Pancreas (tissue), 10 donors: ENCODE results near the gene STK11IP. TPM values are rescaled to one million over a fixed set of nuclear protein-coding genes. Genes with fewer than 3 reads are reported as not detected.

Experiments used
- ATAC-seq, 4 donors: fragments of 200-7000 bp; cut with Tn5 transposase; one replicate each; pipeline versions ENCODE4 v1.8.0 to v1.9.1; 2020; ENCODE audit warnings: mild to moderate bottlenecking in 4 of 4, moderate library complexity in 4 of 4
- DNase-seq, 6 donors: peaks; one replicate each; pipeline ENCODE4 v3.0.0-alpha.2; 2020
- FAIRE-seq: peaks from 2 replicates; lab custom pipeline; 2012; peaks lifted over from hg19 to GRCh38; lab: Jason Lieb, UNC
- H3K27ac ChIP-seq, 4 donors: fragments of 200-600 bp; sonication (generic); 1 replicate in 3 of 4; 2 replicates in 1 of 4; pipeline versions ENCODE4 v1.5.0 to v1.8.0; 2020
- H3K27me3 ChIP-seq, 4 donors: fragments of 200-600 bp; one replicate each; pipeline ENCODE4 v1.8.0; 2021
- H3K36me3 ChIP-seq, 3 donors: fragments of 200-600 bp; sonication (generic) in 1 of 3; one replicate each; pipeline versions ENCODE4 v1.5.0 to v1.8.0; 2020 to 2021
- H3K4me1 ChIP-seq, 3 donors: fragments of 200-600 bp; one replicate each; pipeline ENCODE4 v1.8.0; 2021
- H3K4me3 ChIP-seq, 4 donors: fragments of 200-600 bp; sonication (generic) in 2 of 4; one replicate each; pipeline versions ENCODE4 v1.5.0 to v1.8.0; 2020 to 2021
- H3K9me3 ChIP-seq, 4 donors: fragments of 200-600 bp; one replicate each; pipeline ENCODE4 v1.8.0; 2021
- WGBS, 2 donors: extraction: QIAGEN DNeasy Blood & Tissue Kit; methylation state at CpG; one replicate each; pipeline ENCODE4 v1.1.7; 2013; 5-methylcytosine and 5-hydroxymethylcytosine counted together
- intact Hi-C, 3 donors: fragments of 100-400 bp; cut with DNase I; formaldehyde crosslinking; loops; one replicate each; pipeline versions ENCODE4 v1.11.1 to v1.14.2; 2022
- polyA plus RNA-seq, 2 donors: library from polyadenylated mRNA; stranded (reverse); fragments of 200-250 nt; gene quantifications; one replicate each; pipeline ENCODE4 v1.2.3, GENCODE V29; 2013
- total RNA-seq, 6 donors: library from RNA; stranded (reverse); fragmentation: NEBNext Ultra II Directional in 4 of 6; extraction: Animal tissue kit (Norgen Biotek cat#: 25700) in 4 of 6; gene quantifications; one replicate each; pipeline versions ENCODE4 v1.2.1 to v1.2.4, GENCODE V29; 2021 to 2023
- TF ChIP-seq, protein P1 (sequence below), 4 donors: fragments of 200-600 bp; sonication (generic) in 3 of 4; IDR thresholded peaks; one replicate each; pipeline versions ENCODE4 v1.5.0 to v1.8.0; 2021; ENCODE audit warnings: antibody characterized with exemption in 4 of 4
- donor health status: healthy with polysubstance abuse.
- donor health status: DM: no; HTN: no; CAD: no; lungs with moderate emphysema.
- donor health status: DM: no; HTN: no; CAD: no.
- donor health status: control.
- donor health status: control.
- donor health status: Bipolar disorder and iron deficiency.
- donor health status: DM: yes; HTN: yes; CAD: no.
- donor health status: DM: no; HTN: no; CAD: no.
- donor health status: DM: no; HTN: no; CAD: no.
- donor health status: DM: yes; HTN: yes; CAD: no.

The STK11IP gene
- total and polyA plus RNA-seq, 8 donors = 9.0 to 43.8 (median 13.7) TPM

DNA sequence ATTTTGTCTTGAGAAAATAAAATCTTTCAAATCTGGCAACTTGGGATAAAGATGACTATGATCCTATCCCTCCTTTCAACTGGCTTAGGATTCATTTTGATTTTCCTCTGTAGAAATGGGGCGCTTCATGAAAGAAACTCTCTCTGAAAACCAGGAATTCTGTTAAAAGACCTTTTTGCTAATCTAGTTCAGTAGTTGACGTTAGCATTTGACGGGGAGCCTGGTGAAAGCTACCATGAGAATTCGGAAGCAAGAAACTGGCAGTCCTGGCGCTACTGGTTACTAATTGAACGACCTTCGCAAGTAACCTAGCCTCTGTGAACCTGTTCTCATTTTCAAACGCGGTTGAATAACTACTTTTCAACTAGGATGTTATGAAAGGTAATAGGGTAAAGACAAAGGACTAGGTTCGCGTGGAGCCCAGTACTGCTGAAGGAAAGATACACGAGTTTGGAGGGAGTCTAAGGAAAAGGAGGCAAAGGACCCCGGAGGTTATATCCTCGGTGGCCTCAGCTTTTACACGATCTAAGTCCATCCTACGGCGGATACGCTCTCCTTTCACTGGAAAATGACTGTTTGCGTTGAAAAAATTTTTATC, 604 bp upstream of the STK11IP start:
- Histone ChIP-seq H3K4me3 (peak overlapping the region; percentile 43 to 66 (median 61)), H3K9me3 (no peaks in the 10 kb centered on the region), H3K36me3 (peaks cover 0 to 4% (median 0%) of the 10 kb centered on the region in 3 donors), H3K27ac (peak overlapping the region; percentile 81 to 96 (median 84)), H3K4me1 (peaks cover 0 to 12% (median 11%) of the 10 kb centered on the region in 3 donors), H3K27me3 (no peaks in the 10 kb centered on the region)
- 3 to 4% methylated on average over 19 of the region's 19 CpGs for WGBS, 2 donors
- ATAC-seq (peak; percentile 12 to 24 (median 16)), FAIRE-seq (no peak), DNase-seq (peak in 2 of 6 donors; percentile 17 to 34)
- intact Hi-C loops = no loop called here
- TF ChIP-seq, protein P1, sequence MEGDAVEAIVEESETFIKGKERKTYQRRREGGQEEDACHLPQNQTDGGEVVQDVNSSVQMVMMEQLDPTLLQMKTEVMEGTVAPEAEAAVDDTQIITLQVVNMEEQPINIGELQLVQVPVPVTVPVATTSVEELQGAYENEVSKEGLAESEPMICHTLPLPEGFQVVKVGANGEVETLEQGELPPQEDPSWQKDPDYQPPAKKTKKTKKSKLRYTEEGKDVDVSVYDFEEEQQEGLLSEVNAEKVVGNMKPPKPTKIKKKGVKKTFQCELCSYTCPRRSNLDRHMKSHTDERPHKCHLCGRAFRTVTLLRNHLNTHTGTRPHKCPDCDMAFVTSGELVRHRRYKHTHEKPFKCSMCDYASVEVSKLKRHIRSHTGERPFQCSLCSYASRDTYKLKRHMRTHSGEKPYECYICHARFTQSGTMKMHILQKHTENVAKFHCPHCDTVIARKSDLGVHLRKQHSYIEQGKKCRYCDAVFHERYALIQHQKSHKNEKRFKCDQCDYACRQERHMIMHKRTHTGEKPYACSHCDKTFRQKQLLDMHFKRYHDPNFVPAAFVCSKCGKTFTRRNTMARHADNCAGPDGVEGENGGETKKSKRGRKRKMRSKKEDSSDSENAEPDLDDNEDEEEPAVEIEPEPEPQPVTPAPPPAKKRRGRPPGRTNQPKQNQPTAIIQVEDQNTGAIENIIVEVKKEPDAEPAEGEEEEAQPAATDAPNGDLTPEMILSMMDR (IDR thresholded peaks at IDR 0.05) = no peak

DNA sequence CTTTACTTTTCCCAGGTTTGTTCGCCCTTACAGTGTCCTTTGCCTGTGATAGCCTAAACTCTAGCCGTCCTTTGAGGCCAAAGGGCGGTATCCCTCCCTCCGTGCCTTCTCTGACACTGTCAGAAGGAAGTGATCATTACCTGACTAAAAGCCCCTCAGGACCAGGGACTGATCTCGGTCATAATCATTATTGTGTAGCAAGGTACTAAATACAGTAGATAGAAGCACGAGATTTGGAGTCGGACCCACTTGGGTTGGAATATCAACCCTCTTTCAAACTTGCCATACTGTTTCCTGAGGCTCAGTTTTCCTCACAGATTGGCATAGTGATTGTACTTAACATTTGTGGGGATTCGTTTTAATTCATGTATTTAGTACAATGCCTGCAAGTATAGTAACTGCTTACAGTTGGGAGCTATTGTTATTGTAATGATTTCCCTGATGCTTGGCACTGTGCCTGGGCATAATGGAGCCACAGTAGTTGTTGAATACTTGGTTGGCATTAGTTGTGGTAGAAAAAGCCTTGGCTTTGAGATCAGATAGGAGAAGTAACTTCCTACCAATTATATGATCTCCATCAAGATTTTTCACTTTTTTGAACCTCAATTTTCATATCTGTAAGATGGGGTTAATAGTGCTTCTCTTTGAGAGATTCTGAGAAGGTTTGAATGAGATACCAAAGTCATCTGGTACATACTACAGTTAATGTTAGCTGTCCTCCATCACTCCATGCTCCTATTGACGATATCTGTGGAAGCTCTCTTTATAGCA, 836 bp downstream of the STK11IP start:
- DNase-seq (peak in 1 of 6 donors; percentile 22), FAIRE-seq (no peak), ATAC-seq (no peak)
- Histone ChIP-seq H3K27ac (peak overlapping the region; percentile 81 to 96 (median 84)), H3K27me3 (no peaks in the 10 kb centered on the region), H3K36me3 (peaks cover 0 to 8% (median 0%) of the 10 kb centered on the region in 3 donors), H3K9me3 (no peaks in the 10 kb centered on the region), H3K4me3 (peak overlapping the region; percentile 43 to 66 (median 61)), H3K4me1 (peaks cover 0 to 12% (median 11%) of the 10 kb centered on the region in 3 donors)
- WGBS, 2 donors = 17 to 20% methylated on average over 9 of the region's 9 CpGs
- TF ChIP-seq, protein P1 (IDR thresholded peaks at IDR 0.05) = no peak
- intact Hi-C loops = no loop called here

DNA sequence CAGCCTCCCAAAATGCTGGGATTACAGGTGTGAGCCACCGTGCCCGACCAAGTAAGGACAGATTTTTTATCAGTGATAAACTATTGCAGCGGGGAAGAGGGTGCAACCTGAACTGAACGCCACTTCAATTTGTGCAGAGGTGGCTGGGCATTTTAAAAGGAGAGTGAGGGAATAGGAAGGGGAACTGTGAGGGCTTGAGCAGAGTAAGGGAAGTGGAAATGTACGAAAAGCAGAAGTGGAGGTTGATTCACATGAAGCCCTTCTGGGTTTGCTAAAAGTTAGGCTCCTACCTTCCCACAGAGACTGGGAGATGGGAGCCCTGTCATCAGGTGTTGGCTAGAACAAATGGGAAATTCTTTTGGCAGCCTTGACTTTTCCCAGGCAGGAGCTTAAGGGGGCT, 6.1 kb downstream of the STK11IP start:
- DNase-seq (no peak), ATAC-seq (peak in 1 of 4 donors; percentile 24), FAIRE-seq (no peak)
- intact Hi-C loops = no loop called here
- no peak overlapping the region for H3K27ac ChIP-seq
- peaks cover 0 to 2% (median under 1%) of the 10 kb centered on the region in 3 donors for H3K4me1 ChIP-seq
- no peaks in the 10 kb centered on the region for H3K9me3 ChIP-seq
- H3K4me3 ChIP-seq = no peak overlapping the region
- no peaks in the 10 kb centered on the region for H3K27me3 ChIP-seq
- 89 to 90% methylated on average over 5 of the region's 5 CpGs for WGBS, 2 donors
- peaks cover 0 to 28% (median 0%) of the 10 kb centered on the region in 3 donors for H3K36me3 ChIP-seq
- TF ChIP-seq, protein P1 (IDR thresholded peaks at IDR 0.05) = no peak

DNA sequence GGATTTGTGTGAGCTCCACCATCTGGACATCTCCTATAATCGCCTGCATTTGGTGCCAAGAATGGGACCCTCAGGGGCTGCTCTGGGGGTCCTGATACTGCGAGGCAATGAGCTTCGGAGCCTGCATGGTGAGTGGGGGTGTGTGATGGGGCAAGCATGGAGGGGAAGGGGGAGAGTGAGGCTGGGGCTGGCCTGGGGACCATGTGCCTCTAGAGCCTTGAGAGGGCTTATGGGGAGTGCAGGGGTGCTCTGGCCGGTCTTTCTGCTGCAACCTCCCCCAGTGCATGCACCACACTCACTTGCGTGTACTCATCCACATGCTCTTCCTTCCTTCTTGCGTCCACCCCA, 7.9 kb downstream of the STK11IP start:
- peaks cover 0 to 28% (median 0%) of the 10 kb centered on the region in 3 donors for H3K36me3 ChIP-seq
- FAIRE-seq = no peak

More for the DNA sequence above, 7.9 kb downstream of the STK11IP start:
- DNase-seq = no peak
- no peak overlapping the region for H3K27ac ChIP-seq
- no peak for ATAC-seq
- no peaks in the 10 kb centered on the region for H3K4me1 ChIP-seq
- H3K9me3 ChIP-seq = no peaks in the 10 kb centered on the region
- TF ChIP-seq, protein P1 (IDR thresholded peaks at IDR 0.05) = no peak
- H3K4me3 ChIP-seq = no peak overlapping the region
- 88 to 90% methylated on average over 5 to 6 of the region's 6 CpGs for WGBS, 2 donors
- intact Hi-C loops = no loop called here
- H3K27me3 ChIP-seq = no peaks in the 10 kb centered on the region
